Measurements from ENCODE around the gene DSC3. TPM values are rescaled to one million over a fixed set of nuclear protein-coding genes. Genes with fewer than 3 reads are reported as not detected.

DSC3 gene
- polyA plus RNA-seq, 1 experiment = 0.02 TPM

GRCh38 chr18:31050635-31051034 is 8.1 kb upstream of the DSC3 start:
- no peak overlapping the region for H3K27ac ChIP-seq (ENCODE audit: low read depth, low read length)
- no peaks in the 10 kb centered on the region for H3K27me3 ChIP-seq (ENCODE audit: control insufficient read depth, insufficient read depth, low read length)
- DNase-seq (ENCODE audit: low read depth, low spot score) = no peak
- CTCF ChIA-PET = no interaction called here
- POLR2A ChIA-PET = no interaction called here
- H3K4me3 ChIP-seq (ENCODE audit: low read depth, low read length) = no peak overlapping the region
- H3K9me3 ChIP-seq (ENCODE audit: control insufficient read depth, insufficient read depth, low read length) = peaks cover 4% of the 10 kb centered on the region; the same call in 1 of the 2 replicates
- TF ChIP-seq CTCF (IDR thresholded peaks at IDR 0.05; ENCODE audit: low read depth, low read length) = no peak

GRCh38 chr18:31049189-31049588 is 6.6 kb upstream of the DSC3 start:
- CTCF ChIA-PET = no interaction called here
- Histone ChIP-seq H3K4me3 (ENCODE audit: low read depth, low read length) (no peak overlapping the region), H3K27ac (ENCODE audit: low read depth, low read length) (no peak overlapping the region), H3K9me3 (ENCODE audit: control insufficient read depth, insufficient read depth, low read length) (peaks cover 4% of the 10 kb centered on the region; the same call in 1 of the 2 replicates), H3K27me3 (ENCODE audit: control insufficient read depth, insufficient read depth, low read length) (no peaks in the 10 kb centered on the region)
- TF ChIP-seq CTCF (IDR thresholded peaks at IDR 0.05; ENCODE audit: low read depth, low read length) = no peak
- POLR2A ChIA-PET = no interaction called here
- no peak for DNase-seq (ENCODE audit: low read depth, low spot score)

- peaks cover 4% of the 10 kb centered on the region; the same call in 1 of the 2 replicates for H3K9me3 ChIP-seq (ENCODE audit: control insufficient read depth, insufficient read depth, low read length)
- no peak overlapping the region for H3K27ac ChIP-seq (ENCODE audit: low read depth, low read length)
- no peak for DNase-seq (ENCODE audit: low read depth, low spot score)
- TF ChIP-seq CTCF (IDR thresholded peaks at IDR 0.05; ENCODE audit: low read depth, low read length) = no peak
- H3K27me3 ChIP-seq (ENCODE audit: control insufficient read depth, insufficient read depth, low read length) = peaks cover 4% of the 10 kb centered on the region
- ChIA-PET POLR2A (no interaction called here), CTCF (no interaction called here)
- no peak overlapping the region for H3K4me3 ChIP-seq (ENCODE audit: low read depth, low read length)
Measured at GRCh38 chr18:31048216-31048615, 5.7 kb upstream of the DSC3 start.

- no peak for DNase-seq (ENCODE audit: low read depth, low spot score)
- ChIA-PET CTCF (no interaction called here), POLR2A (no interaction called here)
- peaks cover 4% of the 10 kb centered on the region for H3K27me3 ChIP-seq (ENCODE audit: control insufficient read depth, insufficient read depth, low read length)
- no peak overlapping the region for H3K27ac ChIP-seq (ENCODE audit: low read depth, low read length)
- H3K9me3 ChIP-seq (ENCODE audit: control insufficient read depth, insufficient read depth, low read length) = peaks cover 15% of the 10 kb centered on the region
- no peak for TF ChIP-seq CTCF (IDR thresholded peaks at IDR 0.05; ENCODE audit: low read depth, low read length)
- no peak overlapping the region for H3K4me3 ChIP-seq (ENCODE audit: low read depth, low read length)
Measured at GRCh38 chr18:31046916-31047315, 4.4 kb upstream of the DSC3 start.

- Histone ChIP-seq H3K27ac (ENCODE audit: low read depth, low read length) (no peak overlapping the region), H3K27me3 (ENCODE audit: control insufficient read depth, insufficient read depth, low read length) (peaks cover 4% of the 10 kb centered on the region), H3K4me3 (ENCODE audit: low read depth, low read length) (no peak overlapping the region), H3K9me3 (ENCODE audit: control insufficient read depth, insufficient read depth, low read length) (peaks cover 25% of the 10 kb centered on the region)
- POLR2A ChIA-PET = no interaction called here
- TF ChIP-seq CTCF (IDR thresholded peaks at IDR 0.05; ENCODE audit: low read depth, low read length) = no peak
- CTCF ChIA-PET = no interaction called here
- no peak for DNase-seq (ENCODE audit: low read depth, low spot score)
Measured at GRCh38 chr18:31045599-31045998, 3.1 kb upstream of the DSC3 start.
